22Rv1 (cell line): ENCODE results near the gene PCGF1.
A peak's percentile ranks its signal among the peaks of the same experiment; 100 is the strongest.

Source experiments
- H3K27ac ChIP-seq: fragments of 450-650 bp; 2 replicates; pipeline ENCODE4 v1.5.1; 2017
- CTCF ChIP-seq: fragments of 450-650 bp; IDR thresholded peaks from 2 replicates; pipeline ENCODE4 v1.5.1; 2017; ENCODE audit warnings: mild to moderate bottlenecking
- ZFX ChIP-seq: fragments of 450-650 bp; IDR thresholded peaks from 2 replicates; pipeline ENCODE4 v1.6.1; 2017; ENCODE audit warnings: antibody characterized with exemption, borderline replicate concordance

The PCGF1 gene

GRCh38 chr2:74529357-74530238 is 22.1 kb upstream of the PCGF1 start, which contains the start of the genes AUP1 and HTRA2:
TSS of gene AUP1 (minus strand) at chr2:74529706. CDS start at chr2:74529629, 77 bp downstream.
TSS of gene HTRA2 (plus strand) at chr2:74529933. CDS start at chr2:74530007, 74 bp downstream.
- H3K27ac ChIP-seq = peak within 1 kb of the TSS; percentile 89
- no peak for TF ChIP-seq CTCF
- TF ChIP-seq ZFX = no peak

GRCh38 chr2:74528600-74529356 is 21.3 kb upstream of the PCGF1 start:
- TF ChIP-seq CTCF = no peak
- no peak for TF ChIP-seq ZFX
- H3K27ac ChIP-seq = peak overlapping the region; percentile 89

GRCh38 chr2:74527741-74528140 is 20.2 kb upstream of the PCGF1 start:
- TF ChIP-seq ZFX (no peak), CTCF (no peak)
- no peak overlapping the region for H3K27ac ChIP-seq

- no peak for TF ChIP-seq CTCF
- no peak for TF ChIP-seq ZFX
- H3K27ac ChIP-seq = peak overlapping the region; percentile 8; the same call in 1 of the 2 replicates
Measured at GRCh38 chr2:74526649-74527230, 19.2 kb upstream of the PCGF1 start.

- TF ChIP-seq ZFX (no peak), CTCF (no peak)
- H3K27ac ChIP-seq = peak within 1 kb of the TSS; percentile 34
Measured at GRCh38 chr2:74525717-74526648, 18.5 kb upstream of the PCGF1 start, which contains the start of gene DQX1. TSS of gene DQX1 (minus strand) at chr2:74526231. CDS start at chr2:74525729, 502 bp downstream.

GRCh38 chr2:74524955-74525716 is 17.6 kb upstream of the PCGF1 start:
- peak overlapping the region; percentile 34; the same call in 1 of the 2 replicates for H3K27ac ChIP-seq
- TF ChIP-seq CTCF (no peak), ZFX (no peak)
